ENCODE results near the gene LCN6.

DNA sequence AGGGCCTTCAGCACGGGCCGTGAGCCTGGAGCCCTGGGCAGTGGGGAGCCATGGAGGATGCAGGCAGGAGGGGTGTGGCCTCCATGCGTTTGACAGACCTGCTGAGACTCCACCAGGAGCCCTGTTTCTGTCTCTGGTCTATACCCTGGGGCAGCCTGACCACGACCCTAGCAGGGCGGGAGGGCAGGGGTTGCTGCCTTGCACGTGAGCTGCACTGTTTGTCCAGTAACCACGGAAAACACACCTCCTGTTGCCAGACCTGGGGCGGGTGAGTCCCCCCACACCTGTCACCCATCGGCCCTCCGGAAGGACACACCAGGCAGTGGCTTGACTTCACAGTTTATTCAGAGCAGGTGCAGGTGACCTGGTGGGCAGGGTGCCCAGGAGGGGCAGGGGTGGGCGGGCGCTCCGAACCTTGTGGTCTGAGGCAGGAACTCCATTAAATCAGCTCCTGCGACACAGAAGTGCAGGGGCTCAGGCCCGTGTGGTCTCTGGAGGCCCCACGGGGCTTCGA lies 5.8 kb upstream of the LCN6 start:
- no peak for TF ChIP-seq POLR2A (IDR thresholded peaks at IDR 0.05)
- TF ChIP-seq, protein P1, sequence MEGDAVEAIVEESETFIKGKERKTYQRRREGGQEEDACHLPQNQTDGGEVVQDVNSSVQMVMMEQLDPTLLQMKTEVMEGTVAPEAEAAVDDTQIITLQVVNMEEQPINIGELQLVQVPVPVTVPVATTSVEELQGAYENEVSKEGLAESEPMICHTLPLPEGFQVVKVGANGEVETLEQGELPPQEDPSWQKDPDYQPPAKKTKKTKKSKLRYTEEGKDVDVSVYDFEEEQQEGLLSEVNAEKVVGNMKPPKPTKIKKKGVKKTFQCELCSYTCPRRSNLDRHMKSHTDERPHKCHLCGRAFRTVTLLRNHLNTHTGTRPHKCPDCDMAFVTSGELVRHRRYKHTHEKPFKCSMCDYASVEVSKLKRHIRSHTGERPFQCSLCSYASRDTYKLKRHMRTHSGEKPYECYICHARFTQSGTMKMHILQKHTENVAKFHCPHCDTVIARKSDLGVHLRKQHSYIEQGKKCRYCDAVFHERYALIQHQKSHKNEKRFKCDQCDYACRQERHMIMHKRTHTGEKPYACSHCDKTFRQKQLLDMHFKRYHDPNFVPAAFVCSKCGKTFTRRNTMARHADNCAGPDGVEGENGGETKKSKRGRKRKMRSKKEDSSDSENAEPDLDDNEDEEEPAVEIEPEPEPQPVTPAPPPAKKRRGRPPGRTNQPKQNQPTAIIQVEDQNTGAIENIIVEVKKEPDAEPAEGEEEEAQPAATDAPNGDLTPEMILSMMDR (IDR thresholded peaks at IDR 0.05) = no peak

All from testis (tissue), 2 donors.